ENCODE measurements around the gene CALHM6. TPM values are rescaled to one million over a fixed set of nuclear protein-coding genes. Genes with fewer than 3 reads are reported as not detected.

CALHM6 gene
- total and polyA plus RNA-seq, 9 of the 15 experiments (the other 6 are each of a cell fraction or from before 2014, with no cell fraction given) = 0.24 TPM; not detected in 8

DNA sequence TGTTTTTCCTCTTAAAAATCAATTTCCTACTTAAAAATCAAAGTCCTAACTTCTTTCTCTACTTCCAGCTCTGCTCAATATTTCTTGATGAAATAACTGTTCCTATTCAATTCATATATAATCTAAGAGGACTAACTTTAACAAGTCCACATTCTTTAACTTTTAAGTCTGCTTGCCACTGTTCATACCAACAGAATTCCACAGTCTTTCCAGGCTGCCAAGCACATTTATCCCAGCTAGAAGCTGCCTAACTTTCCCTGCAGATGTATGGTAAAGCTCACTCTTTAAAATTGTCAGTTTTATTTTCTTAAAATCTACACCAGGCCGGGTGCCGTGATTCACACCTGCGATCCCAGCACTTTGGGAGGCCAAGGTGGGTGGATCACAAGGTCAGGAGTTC, 11.5 kb downstream of the CALHM6 start (continued):
- TF ChIP-seq, protein P1, sequence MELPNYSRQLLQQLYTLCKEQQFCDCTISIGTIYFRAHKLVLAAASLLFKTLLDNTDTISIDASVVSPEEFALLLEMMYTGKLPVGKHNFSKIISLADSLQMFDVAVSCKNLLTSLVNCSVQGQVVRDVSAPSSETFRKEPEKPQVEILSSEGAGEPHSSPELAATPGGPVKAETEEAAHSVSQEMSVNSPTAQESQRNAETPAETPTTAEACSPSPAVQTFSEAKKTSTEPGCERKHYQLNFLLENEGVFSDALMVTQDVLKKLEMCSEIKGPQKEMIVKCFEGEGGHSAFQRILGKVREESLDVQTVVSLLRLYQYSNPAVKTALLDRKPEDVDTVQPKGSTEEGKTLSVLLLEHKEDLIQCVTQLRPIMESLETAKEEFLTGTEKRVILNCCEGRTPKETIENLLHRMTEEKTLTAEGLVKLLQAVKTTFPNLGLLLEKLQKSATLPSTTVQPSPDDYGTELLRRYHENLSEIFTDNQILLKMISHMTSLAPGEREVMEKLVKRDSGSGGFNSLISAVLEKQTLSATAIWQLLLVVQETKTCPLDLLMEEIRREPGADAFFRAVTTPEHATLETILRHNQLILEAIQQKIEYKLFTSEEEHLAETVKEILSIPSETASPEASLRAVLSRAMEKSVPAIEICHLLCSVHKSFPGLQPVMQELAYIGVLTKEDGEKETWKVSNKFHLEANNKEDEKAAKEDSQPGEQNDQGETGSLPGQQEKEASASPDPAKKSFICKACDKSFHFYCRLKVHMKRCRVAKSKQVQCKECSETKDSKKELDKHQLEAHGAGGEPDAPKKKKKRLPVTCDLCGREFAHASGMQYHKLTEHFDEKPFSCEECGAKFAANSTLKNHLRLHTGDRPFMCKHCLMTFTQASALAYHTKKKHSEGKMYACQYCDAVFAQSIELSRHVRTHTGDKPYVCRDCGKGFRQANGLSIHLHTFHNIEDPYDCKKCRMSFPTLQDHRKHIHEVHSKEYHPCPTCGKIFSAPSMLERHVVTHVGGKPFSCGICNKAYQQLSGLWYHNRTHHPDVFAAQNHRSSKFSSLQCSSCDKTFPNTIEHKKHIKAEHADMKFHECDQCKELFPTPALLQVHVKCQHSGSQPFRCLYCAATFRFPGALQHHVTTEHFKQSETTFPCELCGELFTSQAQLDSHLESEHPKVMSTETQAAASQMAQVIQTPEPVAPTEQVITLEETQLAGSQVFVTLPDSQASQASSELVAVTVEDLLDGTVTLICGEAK (IDR thresholded peaks at IDR 0.05) = no peak
- TF ChIP-seq, protein P1 (CRISPR knock-in tag; IDR thresholded peaks at IDR 0.05) = no peak
- TF ChIP-seq DPF2 (IDR thresholded peaks at IDR 0.05) = no peak
